Stimulated activated naive B cell treated with anti-CD40 and anti-IgM and Interleukin-4, amounts not matched to agents 10 μg/mL and 1 μg/mL and 100 μg/mL, for 72 hours (primary cell): ENCODE results near the gene ZEB1.
A peak's percentile ranks its signal among the peaks of the same experiment; 100 is the strongest.

Experiments
- ATAC-seq, 2 donors: fragments of 150-1000 bp; cut with Tn5 transposase; replicated peaks; 2 replicates each; pipeline ENCODE4 v1.10.0; 2021; ENCODE audit warnings: moderate library complexity in 1 of 2
- DNase-seq: peaks from one replicate; pipeline ENCODE4 v3.0.0; 2021
- H3K27ac Mint-ChIP-seq: one replicate; pipeline ENCODE4 v1.8.0; 2022; ENCODE audit warnings: mild to moderate bottlenecking, mixed read lengths
- H3K27me3 Mint-ChIP-seq, 2 donors: one replicate each; pipeline ENCODE4 v1.8.0; 2022; ENCODE audit warnings: mixed read lengths in 2 of 2
- H3K36me3 Mint-ChIP-seq, 2 donors: one replicate each; pipeline ENCODE4 v1.8.0; 2022; ENCODE audit warnings: mixed read lengths in 2 of 2, mild to moderate bottlenecking in 1 of 2
- H3K4me1 Mint-ChIP-seq, 2 donors: one replicate each; pipeline ENCODE4 v1.8.0; 2022; ENCODE audit warnings: mixed read lengths in 2 of 2, mild to moderate bottlenecking in 1 of 2
- H3K4me3 Mint-ChIP-seq, 2 donors: one replicate each; pipeline ENCODE4 v1.8.0; 2022; ENCODE audit warnings: mild to moderate bottlenecking in 2 of 2, mixed read lengths in 2 of 2, moderate library complexity in 1 of 2
- H3K9me3 Mint-ChIP-seq, 2 donors: one replicate each; pipeline ENCODE4 v1.8.0; 2022; ENCODE audit warnings: mixed read lengths in 2 of 2, mild to moderate bottlenecking in 1 of 2

ZEB1 gene

GRCh38 chr10:31437959-31438358 lies 118.9 kb downstream of the ZEB1 start:
- DNase-seq (no peak), ATAC-seq (no peak)
- H3K4me1 Mint-ChIP-seq: peaks cover 7 to 11% of the 10 kb centered on the region in 2 donors
- peaks cover 16 to 27% of the 10 kb centered on the region in 2 donors for H3K36me3 Mint-ChIP-seq
- no peaks in the 10 kb centered on the region for H3K27me3 Mint-ChIP-seq
- peaks cover 15 to 21% of the 10 kb centered on the region in 2 donors for H3K9me3 Mint-ChIP-seq
- no peak overlapping the region for H3K27ac Mint-ChIP-seq
- no peak overlapping the region for H3K4me3 Mint-ChIP-seq

GRCh38 chr10:31451766-31452165 lies 132.8 kb downstream of the ZEB1 start:
- H3K36me3 Mint-ChIP-seq: peaks cover 27 to 37% of the 10 kb centered on the region in 2 donors
- peaks cover 6 to 8% of the 10 kb centered on the region in 2 donors for H3K9me3 Mint-ChIP-seq
- peaks cover 8 to 22% of the 10 kb centered on the region in 2 donors for H3K4me1 Mint-ChIP-seq
- DNase-seq (no peak), ATAC-seq (no peak)
- no peaks in the 10 kb centered on the region for H3K27me3 Mint-ChIP-seq
- no peak overlapping the region for H3K4me3 Mint-ChIP-seq
- H3K27ac Mint-ChIP-seq: peak overlapping the region; percentile 11

- no peak overlapping the region for H3K27ac Mint-ChIP-seq
- H3K4me1 Mint-ChIP-seq: peaks cover 8 to 26% of the 10 kb centered on the region in 2 donors
- H3K27me3 Mint-ChIP-seq: no peaks in the 10 kb centered on the region
- ATAC-seq (no peak), DNase-seq (no peak)
- no peak overlapping the region for H3K4me3 Mint-ChIP-seq
- peaks cover 8 to 9% of the 10 kb centered on the region in 2 donors for H3K9me3 Mint-ChIP-seq
- H3K36me3 Mint-ChIP-seq: peaks cover 29 to 39% of the 10 kb centered on the region in 2 donors
These were observed 137.5 kb downstream of the ZEB1 start for GRCh38 chr10:31456468-31456867.

GRCh38 chr10:31457858-31458257 lies 138.8 kb downstream of the ZEB1 start:
- peaks cover 18% of the 10 kb centered on the region in 2 donors for H3K9me3 Mint-ChIP-seq
- ATAC-seq: no peak
- H3K27me3 Mint-ChIP-seq: no peaks in the 10 kb centered on the region
- no peak overlapping the region for H3K4me3 Mint-ChIP-seq
- no peak overlapping the region for H3K27ac Mint-ChIP-seq
- H3K36me3 Mint-ChIP-seq: peaks cover 36 to 45% of the 10 kb centered on the region in 2 donors
- no peak for DNase-seq
- H3K4me1 Mint-ChIP-seq: peaks cover 2 to 22% of the 10 kb centered on the region in 2 donors

- no peak for DNase-seq
- Mint-ChIP-seq H3K27me3 (no peaks in the 10 kb centered on the region), H3K27ac (no peak overlapping the region), H3K9me3 (peaks cover 21 to 26% of the 10 kb centered on the region in 2 donors), H3K4me1 (peaks cover 2 to 22% of the 10 kb centered on the region in 2 donors), H3K36me3 (peaks cover 37 to 46% of the 10 kb centered on the region in 2 donors), H3K4me3 (no peak overlapping the region)
- no peak for ATAC-seq
These were observed 140.0 kb downstream of the ZEB1 start for GRCh38 chr10:31458974-31459373.

GRCh38 chr10:31460242-31460641 lies 141.2 kb downstream of the ZEB1 start:
- Mint-ChIP-seq H3K9me3 (peaks cover 20 to 26% of the 10 kb centered on the region in 2 donors), H3K36me3 (peaks cover 35 to 45% of the 10 kb centered on the region in 2 donors), H3K4me3 (no peak overlapping the region)

GRCh38 chr10:31464552-31464951 lies 145.5 kb downstream of the ZEB1 start:
- H3K4me3 Mint-ChIP-seq: no peak overlapping the region
- no peaks in the 10 kb centered on the region for H3K4me1 Mint-ChIP-seq
- DNase-seq (no peak), ATAC-seq (no peak)
- peaks cover 30 to 35% of the 10 kb centered on the region in 2 donors for H3K9me3 Mint-ChIP-seq
- H3K27ac Mint-ChIP-seq: no peak overlapping the region
- peaks cover 72 to 80% of the 10 kb centered on the region in 2 donors for H3K36me3 Mint-ChIP-seq
- H3K27me3 Mint-ChIP-seq: no peaks in the 10 kb centered on the region

More at GRCh38 chr10:31460242-31460641, 141.2 kb downstream of the ZEB1 start:
- ATAC-seq (no peak), DNase-seq (no peak)
- Mint-ChIP-seq H3K27ac (peak overlapping the region; percentile 25), H3K4me1 (peaks cover 2 to 14% of the 10 kb centered on the region in 2 donors), H3K27me3 (no peaks in the 10 kb centered on the region)

GRCh38 chr10:31466313-31466712 lies 147.3 kb downstream of the ZEB1 start:
- H3K4me1 Mint-ChIP-seq: no peaks in the 10 kb centered on the region
- peaks cover 66 to 70% of the 10 kb centered on the region in 2 donors for H3K36me3 Mint-ChIP-seq
- peaks cover 28 to 32% of the 10 kb centered on the region in 2 donors for H3K9me3 Mint-ChIP-seq
- no peak overlapping the region for H3K27ac Mint-ChIP-seq
- H3K4me3 Mint-ChIP-seq: no peak overlapping the region
- DNase-seq: no peak
- no peaks in the 10 kb centered on the region for H3K27me3 Mint-ChIP-seq
- ATAC-seq: no peak

GRCh38 chr10:31467791-31468535 lies 148.9 kb downstream of the ZEB1 start:
- H3K27ac Mint-ChIP-seq: no peak overlapping the region
- no peaks in the 10 kb centered on the region for H3K27me3 Mint-ChIP-seq
- H3K9me3 Mint-ChIP-seq: peaks cover 18 to 19% of the 10 kb centered on the region in 2 donors
- H3K4me1 Mint-ChIP-seq: no peaks in the 10 kb centered on the region
- no peak overlapping the region for H3K4me3 Mint-ChIP-seq
- peaks cover 55 to 56% of the 10 kb centered on the region in 2 donors for H3K36me3 Mint-ChIP-seq
- DNase-seq: no peak
- ATAC-seq: no peak

- Mint-ChIP-seq H3K27me3 (no peaks in the 10 kb centered on the region), H3K4me1 (no peaks in the 10 kb centered on the region), H3K36me3 (peaks cover 50% of the 10 kb centered on the region in 2 donors), H3K27ac (peak overlapping the region; percentile 7), H3K9me3 (peaks cover 13 to 16% of the 10 kb centered on the region in 2 donors), H3K4me3 (no peak overlapping the region)
- ATAC-seq (no peak), DNase-seq (no peak)
These were observed 149.5 kb downstream of the ZEB1 start for GRCh38 chr10:31468536-31468859.

GRCh38 chr10:31475519-31475918 lies 156.5 kb downstream of the ZEB1 start:
- peaks cover 15 to 16% of the 10 kb centered on the region in 2 donors for H3K9me3 Mint-ChIP-seq
- H3K36me3 Mint-ChIP-seq: peaks cover 24 to 25% of the 10 kb centered on the region in 2 donors
- DNase-seq (no peak), ATAC-seq (no peak)
- no peaks in the 10 kb centered on the region for H3K27me3 Mint-ChIP-seq
- no peak overlapping the region for H3K4me3 Mint-ChIP-seq
- no peak overlapping the region for H3K27ac Mint-ChIP-seq
- no peaks in the 10 kb centered on the region for H3K4me1 Mint-ChIP-seq

- DNase-seq (no peak), ATAC-seq (no peak)
- Mint-ChIP-seq H3K4me3 (no peak overlapping the region), H3K27me3 (no peaks in the 10 kb centered on the region), H3K27ac (no peak overlapping the region), H3K4me1 (no peaks in the 10 kb centered on the region), H3K9me3 (peaks cover 15 to 16% of the 10 kb centered on the region in 2 donors), H3K36me3 (peaks cover 24 to 25% of the 10 kb centered on the region in 2 donors)
These were observed 157.1 kb downstream of the ZEB1 start for GRCh38 chr10:31476088-31476487.

- Mint-ChIP-seq H3K36me3 (peaks cover 22 to 28% of the 10 kb centered on the region in 2 donors), H3K27me3 (no peaks in the 10 kb centered on the region), H3K9me3 (peaks cover 14 to 15% of the 10 kb centered on the region in 2 donors), H3K4me1 (no peaks in the 10 kb centered on the region), H3K27ac (no peak overlapping the region), H3K4me3 (no peak overlapping the region)
- no peak for ATAC-seq
- no peak for DNase-seq
These were observed 158.6 kb downstream of the ZEB1 start for GRCh38 chr10:31477584-31477983.

- no peak overlapping the region for H3K4me3 Mint-ChIP-seq
- no peak overlapping the region for H3K27ac Mint-ChIP-seq
- ATAC-seq: no peak
- DNase-seq: no peak
- H3K36me3 Mint-ChIP-seq: peaks cover 30 to 35% of the 10 kb centered on the region in 2 donors
- peaks cover 14 to 15% of the 10 kb centered on the region in 2 donors for H3K9me3 Mint-ChIP-seq
- H3K4me1 Mint-ChIP-seq: peaks cover 0 to 6% of the 10 kb centered on the region in 2 donors
- H3K27me3 Mint-ChIP-seq: no peaks in the 10 kb centered on the region
These were observed 160.7 kb downstream of the ZEB1 start for GRCh38 chr10:31479752-31480151.

GRCh38 chr10:31483546-31483945 lies 164.5 kb downstream of the ZEB1 start:
- peaks cover 17 to 18% of the 10 kb centered on the region in 2 donors for H3K36me3 Mint-ChIP-seq
- H3K9me3 Mint-ChIP-seq: peaks cover 3 to 4% of the 10 kb centered on the region in 2 donors
- DNase-seq: no peak
- H3K27ac Mint-ChIP-seq: no peak overlapping the region
- peaks cover 0 to 6% of the 10 kb centered on the region in 2 donors for H3K4me1 Mint-ChIP-seq
- ATAC-seq: no peak
- no peak overlapping the region for H3K4me3 Mint-ChIP-seq
- H3K27me3 Mint-ChIP-seq: no peaks in the 10 kb centered on the region
